Inflammatory macrophage treated with lipopolysaccharide for 1 hour (primary cell): ENCODE results near the gene EAF2.
"Not testable (repeated sequence)": the region's sequence is repeated elsewhere in the genome, so short reads cannot be mapped to it uniquely, and the experiment has no call there.

Source experiments
- DNase-seq, 2 donors: peaks; one replicate each; pipeline ENCODE4 v3.0.0-alpha.2; 2020 to 2022

Gene EAF2

GRCh38 chr3:121834671-121835464, at the start of gene EAF2, which contains the start of gene IQCB1:
Gene EAF2 (plus strand): TSS chr3:121835209. CDS start chr3:121835286, 77 bp downstream.
Gene IQCB1 (minus strand): TSS chr3:121835060. CDS start chr3:121828960, 6,100 bp downstream.
- DNase-seq, result peak; percentile 96 to 99

- DNase-seq, result no peak
Measured at GRCh38 chr3:121786485-121786884, 48.5 kb upstream of the EAF2 start.

- no peak for DNase-seq
Measured at GRCh38 chr3:121793078-121793477, 41.9 kb upstream of the EAF2 start.

GRCh38 chr3:121794264-121794983, 40.6 kb upstream of the EAF2 start:
- no peak for DNase-seq

- no peak for DNase-seq
Measured at GRCh38 chr3:121796970-121797369, 38.0 kb upstream of the EAF2 start.

- DNase-seq, result no peak
Measured at GRCh38 chr3:121800906-121801305, 34.1 kb upstream of the EAF2 start.

- peak in 1 of 2 donors; percentile 3 for DNase-seq
Measured at GRCh38 chr3:121803771-121804320, 31.2 kb upstream of the EAF2 start.

GRCh38 chr3:121809249-121809648, 25.8 kb upstream of the EAF2 start:
- DNase-seq, result peak in 1 of 2 donors; percentile 2

- DNase-seq, result peak; percentile 12 to 30
Measured at GRCh38 chr3:121817753-121818152, 17.3 kb upstream of the EAF2 start.

GRCh38 chr3:121818578-121818977, 16.4 kb upstream of the EAF2 start:
- DNase-seq, result no peak

GRCh38 chr3:121819236-121819635, 15.8 kb upstream of the EAF2 start:
- DNase-seq, result no peak

GRCh38 chr3:121821421-121822199, 13.4 kb upstream of the EAF2 start:
- DNase-seq, result no peak

- no peak for DNase-seq
Measured at GRCh38 chr3:121822973-121823372, 12.0 kb upstream of the EAF2 start.

- no peak for DNase-seq
Measured at GRCh38 chr3:121834157-121834670, 795 bp upstream of the EAF2 start.

- DNase-seq, result no peak
Measured at GRCh38 chr3:121835465-121835801, 424 bp downstream of the EAF2 start.

GRCh38 chr3:121836064-121836463, 1.1 kb downstream of the EAF2 start:
- peak; percentile 44 to 67 for DNase-seq

GRCh38 chr3:121836481-121836880, 1.5 kb downstream of the EAF2 start:
- DNase-seq, result peak in 1 of 2 donors; percentile 40

GRCh38 chr3:121839962-121840361, 5.0 kb downstream of the EAF2 start:
- no peak for DNase-seq

- DNase-seq, result no peak
Measured at GRCh38 chr3:121844892-121845291, 9.9 kb downstream of the EAF2 start.

- no peak for DNase-seq
Measured at GRCh38 chr3:121852256-121852655, 17.2 kb downstream of the EAF2 start.

GRCh38 chr3:121855555-121855954, 20.5 kb downstream of the EAF2 start:
- DNase-seq, result peak in 1 of 2 donors; percentile 9

- not testable (repeated sequence) for DNase-seq
Measured at GRCh38 chr3:121857778-121858177, 22.8 kb downstream of the EAF2 start.

- DNase-seq, result not testable (repeated sequence)
Measured at GRCh38 chr3:121863247-121863646, 28.2 kb downstream of the EAF2 start.
